22Rv1 (cell line): ENCODE measurements around the gene PLD1.

Experiments
- H3K27ac ChIP-seq: fragments of 450-650 bp; 2 replicates; pipeline ENCODE4 v1.5.1; 2017
- CTCF ChIP-seq: fragments of 450-650 bp; IDR thresholded peaks from 2 replicates; pipeline ENCODE4 v1.5.1; 2017; ENCODE audit warnings: mild to moderate bottlenecking
- ZFX ChIP-seq: fragments of 450-650 bp; IDR thresholded peaks from 2 replicates; pipeline ENCODE4 v1.6.1; 2017; ENCODE audit warnings: antibody characterized with exemption, borderline replicate concordance

The PLD1 gene

DNA sequence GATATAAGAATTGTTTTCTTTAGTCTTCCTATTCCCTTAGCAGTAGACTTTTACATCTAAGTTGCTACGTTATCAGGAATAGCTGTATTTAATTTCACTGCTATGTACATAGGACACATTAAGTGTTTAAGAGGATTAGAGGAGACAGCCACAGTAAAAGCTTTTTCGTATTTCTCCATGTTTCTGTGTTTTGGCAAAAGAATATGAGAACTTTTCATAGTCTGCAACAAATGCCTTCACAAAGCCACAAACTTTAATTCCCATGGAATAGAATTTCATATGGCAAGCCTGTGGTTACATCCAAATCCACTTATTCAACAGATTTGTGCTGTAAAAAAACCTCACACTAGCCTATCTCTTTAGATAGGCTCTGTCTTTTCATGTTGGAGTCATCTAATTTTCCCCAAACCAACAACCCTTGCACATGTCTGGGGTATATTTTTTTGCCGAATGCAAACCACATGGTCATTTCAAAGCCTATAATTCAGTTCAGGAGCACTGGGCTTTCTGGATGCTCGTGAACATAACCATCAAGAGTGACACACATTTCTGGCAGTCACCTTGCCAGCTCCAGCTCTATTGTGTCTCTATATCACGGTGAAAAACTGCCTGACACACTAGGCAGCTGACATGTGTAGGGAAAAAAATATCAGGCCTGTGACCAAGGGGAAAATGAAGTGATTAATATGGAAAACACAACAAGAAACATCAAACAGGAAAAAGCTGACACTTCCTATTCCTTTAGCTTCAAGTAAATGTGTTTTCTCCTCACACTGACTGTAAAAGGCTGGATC is 19.2 kb downstream of the PLD1 start:
- H3K27ac ChIP-seq: no peak overlapping the region
- TF ChIP-seq ZFX (no peak), CTCF (no peak)

DNA sequence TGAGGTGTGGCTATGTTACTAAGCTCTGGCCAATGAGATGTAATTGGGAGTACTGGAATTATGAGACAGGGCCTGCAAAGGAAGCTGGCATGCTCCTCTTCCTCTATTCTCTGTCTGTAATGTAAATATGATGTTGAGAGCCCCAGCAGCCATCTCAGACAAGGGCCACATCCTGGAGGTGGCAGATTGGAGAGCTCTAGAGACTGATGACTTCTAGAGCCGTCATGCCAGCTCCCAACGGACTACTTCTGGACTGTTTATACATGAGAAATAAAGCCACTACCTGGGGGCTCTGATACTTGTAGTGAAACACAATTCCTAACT is 19.7 kb downstream of the PLD1 start:
- TF ChIP-seq ZFX (no peak), CTCF (no peak)
- H3K27ac ChIP-seq: no peak overlapping the region

DNA sequence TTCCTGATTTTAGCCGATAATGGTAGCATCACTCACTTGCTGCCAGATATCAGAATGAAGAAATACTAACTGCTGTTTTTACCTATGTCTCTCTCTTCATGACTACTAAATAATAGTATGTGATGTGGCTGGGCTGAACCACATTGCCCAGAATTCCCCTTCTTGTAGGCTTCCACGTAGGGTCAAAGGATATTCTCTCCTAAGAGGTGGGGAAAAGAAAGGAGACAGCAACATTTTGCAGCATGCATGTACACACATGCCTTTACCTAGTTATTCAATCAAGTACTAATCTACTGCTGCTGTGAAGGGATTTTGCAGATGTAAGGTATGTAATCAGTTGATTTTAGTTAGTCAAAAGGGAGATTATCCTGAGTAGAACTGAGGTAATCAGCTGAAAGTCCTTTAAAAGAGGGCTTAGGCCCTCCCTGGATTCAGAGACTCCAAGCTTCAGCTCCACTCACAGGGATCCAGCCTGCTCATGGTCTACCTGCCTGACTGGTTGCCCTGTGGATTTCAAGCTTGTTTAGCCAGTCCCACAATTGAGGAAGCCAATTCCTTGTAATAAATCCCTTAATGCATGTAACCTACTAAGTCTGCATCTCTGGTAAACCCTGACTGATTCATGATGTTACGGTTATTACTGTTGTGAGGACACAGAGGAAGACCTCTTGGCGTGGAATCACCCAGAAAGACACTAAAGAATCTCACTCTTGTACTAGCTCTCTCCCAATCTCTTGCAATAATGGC is 20.4 kb downstream of the PLD1 start:
- H3K27ac ChIP-seq: no peak overlapping the region
- no peak for TF ChIP-seq CTCF
- TF ChIP-seq ZFX: no peak

DNA sequence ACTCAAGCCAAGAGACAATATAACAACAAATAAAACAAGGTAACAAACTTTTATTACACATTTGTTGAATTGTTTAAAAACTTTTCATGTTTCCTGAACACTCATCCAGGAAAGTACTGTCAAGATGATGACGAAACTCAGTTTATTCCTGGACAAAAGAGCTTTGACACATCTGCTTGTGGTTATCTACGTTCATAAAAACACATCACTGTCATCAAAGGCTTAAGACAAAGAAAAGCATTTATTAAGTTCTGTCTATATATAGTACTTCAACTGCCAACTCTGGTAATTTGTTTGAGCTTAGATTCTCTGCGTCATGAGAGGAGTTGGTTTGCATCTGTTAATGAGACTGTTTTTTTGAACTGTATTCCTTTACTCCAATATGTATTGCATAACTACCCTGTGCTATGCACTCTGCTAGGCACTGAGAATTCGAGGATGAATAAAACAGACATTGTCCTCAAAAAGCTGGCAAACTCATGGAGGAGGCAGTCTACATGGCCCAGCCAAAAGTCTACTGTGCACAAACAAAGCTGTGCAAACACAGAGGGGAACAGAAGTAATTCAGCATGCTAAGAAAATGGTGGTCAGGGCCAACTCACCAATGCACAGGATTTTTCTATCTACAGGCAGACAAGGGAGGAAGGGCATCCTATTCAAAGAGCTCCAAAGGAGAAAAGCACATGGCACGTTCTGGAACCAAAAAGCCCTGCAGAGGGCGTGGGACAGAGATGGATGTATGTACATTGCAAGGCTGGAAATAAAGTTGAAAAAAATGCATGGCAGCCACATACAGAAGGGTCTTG is 21.5 kb downstream of the PLD1 start:
- no peak overlapping the region for H3K27ac ChIP-seq
- no peak for TF ChIP-seq ZFX
- TF ChIP-seq CTCF: peak; percentile 45

DNA sequence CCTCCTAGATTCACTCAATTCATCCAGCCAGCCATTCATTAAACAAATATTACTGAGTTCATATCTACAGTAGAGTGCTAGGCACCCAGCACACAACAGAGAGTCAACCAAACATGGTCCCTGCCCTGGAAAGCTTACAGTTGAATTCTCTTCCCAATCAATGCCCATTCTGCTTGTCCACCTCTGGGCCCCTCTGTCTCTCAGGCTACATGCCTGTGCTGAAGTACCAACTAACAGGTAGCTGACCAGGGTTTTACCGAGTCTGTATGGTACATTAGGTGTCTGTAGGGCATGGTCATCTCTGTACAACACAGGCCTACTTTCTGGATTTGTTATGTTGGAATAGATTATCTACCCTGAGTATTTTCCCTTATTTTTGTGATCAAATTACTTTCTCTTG is 23.3 kb downstream of the PLD1 start:
- TF ChIP-seq CTCF: no peak
- TF ChIP-seq ZFX: no peak
- H3K27ac ChIP-seq: no peak overlapping the region

DNA sequence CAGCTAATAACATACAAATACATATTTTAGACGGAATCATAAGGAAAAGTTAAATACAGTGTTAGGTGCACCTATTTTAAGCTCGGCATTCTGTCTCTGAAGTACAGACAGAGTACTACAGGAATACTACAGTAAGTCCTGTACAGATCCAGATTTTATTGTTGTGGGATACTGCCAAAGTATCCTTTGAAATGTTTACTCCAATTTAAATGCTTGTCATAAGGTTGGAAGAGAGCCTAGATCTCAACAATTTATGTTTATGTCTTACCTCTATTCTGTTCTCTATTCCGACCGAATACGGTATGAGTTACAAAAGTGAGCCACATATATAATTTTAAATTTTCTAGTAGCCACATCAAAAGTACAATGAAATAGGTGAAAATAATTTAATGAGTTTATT is 25.3 kb downstream of the PLD1 start:
- H3K27ac ChIP-seq: no peak overlapping the region
- no peak for TF ChIP-seq ZFX
- no peak for TF ChIP-seq CTCF
